CD14-positive monocyte (primary cell): ENCODE data around the gene FUT4. TPM values are rescaled to one million over a fixed set of nuclear protein-coding genes. Genes with fewer than 3 reads are reported as not detected.

Source experiments
- DNase-seq, 3 donors: peaks; one replicate each; pipeline ENCODE4 v3.0.0-alpha.2; 2011 to 2022
- H2AFZ ChIP-seq: 2 replicates; pipeline ENCODE4 v1.6.0; 2012; ENCODE audit warnings: mild to moderate bottlenecking, low read depth, low read length, inconsistent platforms; ENCODE audit not compliant: insufficient read depth, poor library complexity, severe bottlenecking
- H3K27ac ChIP-seq, 2 donors: 1 replicate in 1 of 2; 2 replicates in 1 of 2; pipeline ENCODE4 v1.5.1; 2012 to 2013; ENCODE audit warnings: low read length in 2 of 2, control low read depth in 1 of 2, inconsistent platforms in 1 of 2, low read depth in 1 of 2, mild to moderate bottlenecking in 1 of 2
- H3K27me3 ChIP-seq, 2 donors: one replicate each; pipeline versions ENCODE4 v1.6.0 to v1.6.1; 2011 to 2013; ENCODE audit warnings: low read length in 2 of 2; ENCODE audit not compliant: control insufficient read depth in 2 of 2, insufficient read depth in 2 of 2
- H3K36me3 ChIP-seq, 2 donors: replicated peaks in 1 of 2; 1 replicate in 1 of 2; 2 replicates in 1 of 2; pipeline versions ENCODE4 v1.5.1 to v1.6.1; 2012 to 2013; ENCODE audit warnings: low read length in 2 of 2, control low read depth in 1 of 2, inconsistent platforms in 1 of 2, mild to moderate bottlenecking in 1 of 2; ENCODE audit not compliant: insufficient read depth in 2 of 2, control insufficient read depth in 1 of 2
- H3K4me1 ChIP-seq, 2 donors: 1 replicate in 1 of 2; 2 replicates in 1 of 2; pipeline versions ENCODE4 v1.5.1 to v1.6.1; 2012 to 2013; ENCODE audit warnings: low read length in 2 of 2, control low read depth in 1 of 2, inconsistent platforms in 1 of 2, mild to moderate bottlenecking in 1 of 2, moderate library complexity in 1 of 2; ENCODE audit not compliant: insufficient read depth in 2 of 2, control insufficient read depth in 1 of 2
- H3K4me2 ChIP-seq: replicated peaks from 2 replicates; pipeline ENCODE3; 2012; ENCODE audit warnings: low read length, moderate library complexity, mild to moderate bottlenecking; ENCODE audit not compliant: poor library complexity, severe bottlenecking; ENCODE audit errors: extremely low read depth
- H3K4me3 ChIP-seq, 3 experiments: fragments of 200-600 bp in 1 of 3; sonication (generic) in 1 of 3; replicated peaks in 1 of 3; 1 replicate in 2 of 3; 2 replicates in 1 of 3; pipeline ENCODE4 v1.5.1; 2011 to 2013; ENCODE audit warnings: low read length in 3 of 3, mild to moderate bottlenecking in 3 of 3, control low read depth in 2 of 3, low read depth in 2 of 3, inconsistent platforms in 1 of 3, moderate library complexity in 1 of 3
- H3K79me2 ChIP-seq: 2 replicates; pipeline ENCODE4 v1.6.0; 2012; ENCODE audit warnings: mild to moderate bottlenecking, control low read depth, inconsistent platforms, low read length, moderate library complexity; ENCODE audit not compliant: insufficient read depth
- H3K9ac ChIP-seq: 2 replicates; pipeline ENCODE4 v1.6.0; 2017; ENCODE audit warnings: low read length, mild to moderate bottlenecking; ENCODE audit not compliant: insufficient read depth, poor library complexity, severe bottlenecking
- H3K9me3 ChIP-seq, 2 donors: replicated peaks in 1 of 2; 1 replicate in 1 of 2; 2 replicates in 1 of 2; pipeline versions ENCODE4 v1.5.1 to v1.6.1; 2012 to 2013; ENCODE audit warnings: low read length in 2 of 2, control low read depth in 1 of 2; ENCODE audit not compliant: control insufficient read depth in 1 of 2, insufficient read depth in 1 of 2
- H4K20me1 ChIP-seq: 2 replicates; pipeline ENCODE4 v1.6.0; 2012; ENCODE audit warnings: mild to moderate bottlenecking, low read length, control low read depth, moderate library complexity; ENCODE audit not compliant: insufficient read depth
- H3K27ac Mint-ChIP-seq, 7 donors: one replicate each; pipeline ENCODE4 v1.8.0; 2020; ENCODE audit warnings: mild to moderate bottlenecking in 7 of 7, mixed read lengths in 7 of 7, moderate library complexity in 6 of 7, inconsistent platforms in 2 of 7
- H3K27me3 Mint-ChIP-seq, 3 donors: one replicate each; pipeline ENCODE4 v1.8.0; 2021 to 2022; ENCODE audit warnings: low read depth in 3 of 3, mild to moderate bottlenecking in 3 of 3, mixed read lengths in 3 of 3, moderate library complexity in 3 of 3, inconsistent platforms in 1 of 3
- H3K36me3 Mint-ChIP-seq, 2 donors: one replicate each; pipeline ENCODE4 v1.8.0; 2020; ENCODE audit warnings: mixed read lengths in 2 of 2, inconsistent platforms in 1 of 2, mild to moderate bottlenecking in 1 of 2
- H3K4me1 Mint-ChIP-seq: one replicate; pipeline ENCODE4 v1.8.0; 2020; ENCODE audit warnings: mild to moderate bottlenecking, mixed read lengths
- H3K4me3 Mint-ChIP-seq, 2 donors: one replicate each; pipeline ENCODE4 v1.8.0; 2020; ENCODE audit warnings: mild to moderate bottlenecking in 2 of 2, mixed read lengths in 2 of 2, moderate library complexity in 1 of 2
- H3K9me3 Mint-ChIP-seq, 7 donors: one replicate each; pipeline ENCODE4 v1.8.0; 2020 to 2022; ENCODE audit warnings: mixed read lengths in 7 of 7, mild to moderate bottlenecking in 6 of 7, moderate library complexity in 6 of 7, inconsistent platforms in 2 of 7
- WGBS: methylation state at CpG from one replicate; pipeline ENCODE4 v1.1.5; 2013; ENCODE audit warnings: missing lambda C conversion rate; ENCODE audit not compliant: insufficient coverage; 5-methylcytosine and 5-hydroxymethylcytosine counted together
- intact Hi-C, 2 donors: fragments of 100-400 bp; cut with micrococcal nuclease; formaldehyde crosslinking; loops; one replicate each; pipeline versions ENCODE4 v1.15.0 to v1.15.1; 2023
- polyA plus RNA-seq, 3 donors: library from polyadenylated mRNA; depleted of rRNA in 1 of 3; unstranded in 2 of 3; stranded (reverse) in 1 of 3; fragments of 300-500 nt in 2 of 3; fragments of >200 nt in 1 of 3; fragmentation: Illumina TruSeq in 2 of 3; gene quantifications; 1 replicate in 2 of 3; 2 replicates in 1 of 3; pipeline ENCODE4 v1.2.3, GENCODE V29; 2012 to 2021
- TF ChIP-seq, protein P1 (sequence below): fragments of 200-600 bp; IDR thresholded peaks from one replicate; pipeline ENCODE4 v1.8.0; 2022; ENCODE audit warnings: antibody characterized with exemption, mild to moderate bottlenecking

Gene FUT4
- polyA plus RNA-seq, 3 donors = 5.4 to 19.9 (median 6.5) TPM

DNA sequence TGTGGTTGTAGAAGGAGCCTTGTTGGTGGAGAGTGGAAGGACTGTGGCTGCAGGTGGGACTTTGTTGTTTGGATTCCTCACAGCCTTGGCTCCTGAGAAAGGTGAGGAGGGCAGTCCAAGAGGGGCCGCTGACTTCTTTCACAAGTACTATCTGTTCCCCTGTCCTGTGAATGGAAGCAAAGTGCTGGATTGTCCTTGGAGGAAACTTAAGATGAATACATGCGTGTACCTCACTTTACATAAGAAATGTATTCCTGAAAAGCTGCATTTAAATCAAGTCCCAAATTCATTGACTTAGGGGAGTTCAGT, 2.4 kb downstream of the FUT4 start:
- Histone ChIP-seq H3K27me3 (no peaks in the 10 kb centered on the region), H3K4me1 (peaks cover 69% of the 10 kb centered on the region in 2 donors), H3K4me2 (peak overlapping the region; percentile 93), H3K79me2 (peaks cover 97% of the 10 kb centered on the region), H2AFZ (peak overlapping the region; percentile 88), H3K36me3 (no peaks in the 10 kb centered on the region), H3K9ac (peak overlapping the region; percentile 93), H3K4me3 (peak overlapping the region; percentile 75 to 91 (median 91)), H3K27ac (peak overlapping the region; percentile 96 to 99), H3K9me3 (no peaks in the 10 kb centered on the region), H4K20me1 (peaks cover 31% of the 10 kb centered on the region)
- peaks cover 8% of the 10 kb centered on the region in 2 donors for H3K36me3 Mint-ChIP-seq
- TF ChIP-seq, protein P1, sequence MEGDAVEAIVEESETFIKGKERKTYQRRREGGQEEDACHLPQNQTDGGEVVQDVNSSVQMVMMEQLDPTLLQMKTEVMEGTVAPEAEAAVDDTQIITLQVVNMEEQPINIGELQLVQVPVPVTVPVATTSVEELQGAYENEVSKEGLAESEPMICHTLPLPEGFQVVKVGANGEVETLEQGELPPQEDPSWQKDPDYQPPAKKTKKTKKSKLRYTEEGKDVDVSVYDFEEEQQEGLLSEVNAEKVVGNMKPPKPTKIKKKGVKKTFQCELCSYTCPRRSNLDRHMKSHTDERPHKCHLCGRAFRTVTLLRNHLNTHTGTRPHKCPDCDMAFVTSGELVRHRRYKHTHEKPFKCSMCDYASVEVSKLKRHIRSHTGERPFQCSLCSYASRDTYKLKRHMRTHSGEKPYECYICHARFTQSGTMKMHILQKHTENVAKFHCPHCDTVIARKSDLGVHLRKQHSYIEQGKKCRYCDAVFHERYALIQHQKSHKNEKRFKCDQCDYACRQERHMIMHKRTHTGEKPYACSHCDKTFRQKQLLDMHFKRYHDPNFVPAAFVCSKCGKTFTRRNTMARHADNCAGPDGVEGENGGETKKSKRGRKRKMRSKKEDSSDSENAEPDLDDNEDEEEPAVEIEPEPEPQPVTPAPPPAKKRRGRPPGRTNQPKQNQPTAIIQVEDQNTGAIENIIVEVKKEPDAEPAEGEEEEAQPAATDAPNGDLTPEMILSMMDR = no peak
- H3K27me3 Mint-ChIP-seq = peaks cover 0 to 2% (median 0%) of the 10 kb centered on the region in 3 donors
- intact Hi-C loops = loop anchor here in 1 of 2 donors (5.0 kb wide), 1 partner anchor 36 kb away; no protein-coding TSS in a partner anchor
- no CpG with 5 or more reads among the region's 2 CpGs for WGBS
- no peak for DNase-seq
- peak overlapping the region; percentile 92 to 97 (median 94) for H3K27ac Mint-ChIP-seq
- peak overlapping the region; percentile 99 to 100 for H3K4me3 Mint-ChIP-seq
- peaks cover 65% of the 10 kb centered on the region for H3K4me1 Mint-ChIP-seq
- peaks cover 0 to 2% (median 0%) of the 10 kb centered on the region in 7 donors for H3K9me3 Mint-ChIP-seq

DNA sequence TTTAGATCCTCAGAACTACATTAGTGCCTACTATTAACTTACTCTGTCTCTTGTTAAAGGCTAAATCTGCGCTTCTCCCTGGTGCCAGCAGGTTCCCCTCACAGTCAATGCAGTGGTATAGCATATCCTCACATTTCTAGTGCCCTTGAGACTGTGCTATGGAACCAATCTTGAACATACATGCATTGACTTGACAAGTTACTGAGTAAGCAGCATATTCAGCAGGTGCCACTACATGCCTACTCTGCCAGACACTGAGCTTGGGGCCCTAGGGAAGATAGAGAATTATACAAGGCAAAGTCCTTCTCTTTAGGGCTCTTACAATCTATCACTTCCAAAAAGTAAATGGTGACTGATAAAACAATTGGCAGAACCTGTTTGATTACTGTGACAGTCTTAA, 3.2 kb downstream of the FUT4 start:
- H3K27ac Mint-ChIP-seq = peak overlapping the region in 6 of 7 donors; percentile 68 to 94 (median 78)
- H3K4me1 ChIP-seq = peaks cover 76 to 77% of the 10 kb centered on the region in 2 donors
- DNase-seq = no peak
- peak overlapping the region; percentile 99 to 100 for H3K4me3 Mint-ChIP-seq
- peaks cover 97% of the 10 kb centered on the region for H3K79me2 ChIP-seq
- H4K20me1 ChIP-seq = peaks cover 31% of the 10 kb centered on the region
- 29% methylated on average over 1 of the region's 1 CpG for WGBS
- peaks cover 0 to 2% (median 0%) of the 10 kb centered on the region in 7 donors for H3K9me3 Mint-ChIP-seq
- TF ChIP-seq, protein P1 = no peak
- peaks cover 70% of the 10 kb centered on the region for H3K4me1 Mint-ChIP-seq
- H3K4me3 ChIP-seq = peak overlapping the region; percentile 75 to 91 (median 91)
- peak overlapping the region; percentile 93 for H3K4me2 ChIP-seq
- no peak overlapping the region for H3K9ac ChIP-seq
- H3K27me3 ChIP-seq = no peaks in the 10 kb centered on the region
- no peaks in the 10 kb centered on the region for H3K9me3 ChIP-seq
- no peaks in the 10 kb centered on the region for H3K36me3 ChIP-seq
- peaks cover 0 to 2% (median 0%) of the 10 kb centered on the region in 3 donors for H3K27me3 Mint-ChIP-seq
- H3K27ac ChIP-seq = peak overlapping the region in 1 of 2 donors; percentile 96
- intact Hi-C loops = loop anchor here in 1 of 2 donors (5.0 kb wide), 1 partner anchor 35 kb away; no protein-coding TSS in a partner anchor
- no peak overlapping the region for H2AFZ ChIP-seq
- H3K36me3 Mint-ChIP-seq = peaks cover 8% of the 10 kb centered on the region in 2 donors
